ENCODE measurements around the gene PPFIBP1.
"Not testable (repeated sequence)": the region's sequence is repeated elsewhere in the genome, so short reads cannot be mapped to it uniquely, and the experiment has no call there.

The PPFIBP1 gene

GRCh38 chr12:27644158-27644845 is 120.3 kb downstream of the PPFIBP1 start:
- in situ Hi-C loops (cut with HindIII; ENCODE audit: low sequenced_read_pairs), result no loop called here

GRCh38 chr12:27645671-27646070 is 121.7 kb downstream of the PPFIBP1 start:
- in situ Hi-C loops (cut with HindIII; ENCODE audit: low sequenced_read_pairs), result no loop called here

GRCh38 chr12:27646149-27646548 is 122.1 kb downstream of the PPFIBP1 start:
- in situ Hi-C loops (cut with HindIII; ENCODE audit: low sequenced_read_pairs), result no loop called here

- in situ Hi-C loops (cut with HindIII; ENCODE audit: low sequenced_read_pairs), result no loop called here
Measured at GRCh38 chr12:27650011-27650410, 126.0 kb downstream of the PPFIBP1 start.

GRCh38 chr12:27651201-27651600 is 127.2 kb downstream of the PPFIBP1 start:
- in situ Hi-C loops (cut with HindIII; ENCODE audit: low sequenced_read_pairs), result no loop called here

- in situ Hi-C loops (cut with HindIII; ENCODE audit: low sequenced_read_pairs), result no loop called here
Measured at GRCh38 chr12:27652174-27652763, 128.3 kb downstream of the PPFIBP1 start.

GRCh38 chr12:27653661-27654060 is 129.7 kb downstream of the PPFIBP1 start:
- in situ Hi-C loops (cut with HindIII; ENCODE audit: low sequenced_read_pairs), result no loop called here

- in situ Hi-C loops (cut with HindIII; ENCODE audit: low sequenced_read_pairs), result not testable (repeated sequence)
Measured at GRCh38 chr12:27655476-27655875, 131.5 kb downstream of the PPFIBP1 start.

- in situ Hi-C loops (cut with HindIII; ENCODE audit: low sequenced_read_pairs), result no loop called here
Measured at GRCh38 chr12:27657296-27657695, 133.3 kb downstream of the PPFIBP1 start.

- in situ Hi-C loops (cut with HindIII; ENCODE audit: low sequenced_read_pairs), result no loop called here
Measured at GRCh38 chr12:27665704-27666103, 141.7 kb downstream of the PPFIBP1 start.

- in situ Hi-C loops (cut with HindIII; ENCODE audit: low sequenced_read_pairs), result no loop called here
Measured at GRCh38 chr12:27666510-27666909, 142.5 kb downstream of the PPFIBP1 start.

- in situ Hi-C loops (cut with HindIII; ENCODE audit: low sequenced_read_pairs), result no loop called here
Measured at GRCh38 chr12:27667540-27667939, 143.5 kb downstream of the PPFIBP1 start.

GRCh38 chr12:27672051-27672450 is 148.0 kb downstream of the PPFIBP1 start:
- in situ Hi-C loops (cut with HindIII; ENCODE audit: low sequenced_read_pairs), result no loop called here

GRCh38 chr12:27672643-27673042 is 148.6 kb downstream of the PPFIBP1 start:
- in situ Hi-C loops (cut with HindIII; ENCODE audit: low sequenced_read_pairs), result no loop called here

GRCh38 chr12:27673101-27673718 is 149.2 kb downstream of the PPFIBP1 start:
- in situ Hi-C loops (cut with HindIII; ENCODE audit: low sequenced_read_pairs), result no loop called here

GRCh38 chr12:27674989-27675388 is 151.0 kb downstream of the PPFIBP1 start:
- in situ Hi-C loops (cut with HindIII; ENCODE audit: low sequenced_read_pairs), result no loop called here

GRCh38 chr12:27680619-27681018 is 156.6 kb downstream of the PPFIBP1 start:
- in situ Hi-C loops (cut with HindIII; ENCODE audit: low sequenced_read_pairs), result no loop called here

- in situ Hi-C loops (cut with HindIII; ENCODE audit: low sequenced_read_pairs), result no loop called here
Measured at GRCh38 chr12:27682534-27682933, 158.5 kb downstream of the PPFIBP1 start.

GRCh38 chr12:27685274-27685673 is 161.3 kb downstream of the PPFIBP1 start:
- in situ Hi-C loops (cut with HindIII; ENCODE audit: low sequenced_read_pairs), result no loop called here

GRCh38 chr12:27686147-27686546 is 162.1 kb downstream of the PPFIBP1 start:
- in situ Hi-C loops (cut with HindIII; ENCODE audit: low sequenced_read_pairs), result no loop called here

- in situ Hi-C loops (cut with HindIII; ENCODE audit: low sequenced_read_pairs), result no loop called here
Measured at GRCh38 chr12:27688671-27689070, 164.7 kb downstream of the PPFIBP1 start.

GRCh38 chr12:27689558-27690180 is 165.7 kb downstream of the PPFIBP1 start:
- in situ Hi-C loops (cut with HindIII; ENCODE audit: low sequenced_read_pairs), result no loop called here

All from endothelial cell of hepatic sinusoid (primary cell).